ENCODE measurements around the gene CMTM4.
"Not testable (repeated sequence)": the region's sequence is repeated elsewhere in the genome, so short reads cannot be mapped to it uniquely, and the experiment has no call there.

CMTM4 gene

DNA sequence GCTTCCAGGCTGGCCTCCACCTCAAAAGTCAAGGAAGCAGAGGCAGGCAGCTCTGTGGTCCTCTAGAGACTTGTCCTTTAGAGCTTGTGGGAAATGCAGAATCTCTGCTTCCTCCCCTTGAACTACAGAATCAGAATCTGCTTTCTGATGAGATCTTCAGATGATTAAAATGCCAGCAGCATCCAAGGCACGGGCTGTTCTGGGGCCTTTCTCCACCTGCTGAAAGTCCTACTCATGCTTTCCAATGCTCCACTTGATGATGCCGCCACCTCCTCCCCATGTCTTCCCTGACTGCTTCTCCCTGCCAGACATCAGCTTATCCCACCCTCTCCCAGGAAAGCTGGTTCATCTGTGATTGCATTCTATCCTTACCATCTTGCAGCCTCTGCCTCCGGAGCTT is 58.7 kb downstream of the CMTM4 start:
- Histone ChIP-seq H3K36me3 (no peaks in the 10 kb centered on the region; the same call in 1 of the 2 replicates), H3K4me3 (ENCODE audit: low read depth, low read length) (no peak overlapping the region), H3K27me3 (no peaks in the 10 kb centered on the region), H3K4me1 (no peaks in the 10 kb centered on the region), H3K9me3 (no peaks in the 10 kb centered on the region)
- TF ChIP-seq, protein P1, sequence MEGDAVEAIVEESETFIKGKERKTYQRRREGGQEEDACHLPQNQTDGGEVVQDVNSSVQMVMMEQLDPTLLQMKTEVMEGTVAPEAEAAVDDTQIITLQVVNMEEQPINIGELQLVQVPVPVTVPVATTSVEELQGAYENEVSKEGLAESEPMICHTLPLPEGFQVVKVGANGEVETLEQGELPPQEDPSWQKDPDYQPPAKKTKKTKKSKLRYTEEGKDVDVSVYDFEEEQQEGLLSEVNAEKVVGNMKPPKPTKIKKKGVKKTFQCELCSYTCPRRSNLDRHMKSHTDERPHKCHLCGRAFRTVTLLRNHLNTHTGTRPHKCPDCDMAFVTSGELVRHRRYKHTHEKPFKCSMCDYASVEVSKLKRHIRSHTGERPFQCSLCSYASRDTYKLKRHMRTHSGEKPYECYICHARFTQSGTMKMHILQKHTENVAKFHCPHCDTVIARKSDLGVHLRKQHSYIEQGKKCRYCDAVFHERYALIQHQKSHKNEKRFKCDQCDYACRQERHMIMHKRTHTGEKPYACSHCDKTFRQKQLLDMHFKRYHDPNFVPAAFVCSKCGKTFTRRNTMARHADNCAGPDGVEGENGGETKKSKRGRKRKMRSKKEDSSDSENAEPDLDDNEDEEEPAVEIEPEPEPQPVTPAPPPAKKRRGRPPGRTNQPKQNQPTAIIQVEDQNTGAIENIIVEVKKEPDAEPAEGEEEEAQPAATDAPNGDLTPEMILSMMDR (IDR thresholded peaks at IDR 0.05; ENCODE audit: low read depth, low read length), result no peak
- no peak for DNase-seq

DNA sequence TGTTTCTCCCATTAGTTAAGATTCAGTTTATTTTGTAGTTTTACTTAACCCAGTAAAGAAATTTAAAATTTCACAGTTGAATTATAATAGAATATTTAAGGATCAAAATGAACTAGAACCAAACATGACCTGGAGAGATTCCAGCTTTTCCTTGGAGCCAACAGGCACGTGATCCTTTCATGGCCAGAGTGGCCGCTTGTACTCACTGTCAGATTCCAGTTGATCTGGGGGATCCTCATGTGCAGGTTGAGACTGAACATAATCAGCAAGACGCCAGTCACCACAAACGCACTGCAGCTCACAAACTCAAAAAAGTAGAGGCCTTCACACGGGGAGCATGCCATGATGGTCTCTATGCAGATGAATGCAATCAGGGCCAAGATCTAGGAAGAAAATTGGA is 60.3 kb downstream of the CMTM4 start:
- H3K36me3 ChIP-seq, result no peaks in the 10 kb centered on the region; the same call in 1 of the 2 replicates
- H3K27me3 ChIP-seq, result no peaks in the 10 kb centered on the region
- TF ChIP-seq, protein P1 (IDR thresholded peaks at IDR 0.05; ENCODE audit: low read depth, low read length), result no peak
- no peaks in the 10 kb centered on the region for H3K4me1 ChIP-seq
- no peak for DNase-seq
- H3K9me3 ChIP-seq, result no peaks in the 10 kb centered on the region
- H3K4me3 ChIP-seq (ENCODE audit: low read depth, low read length), result no peak overlapping the region

DNA sequence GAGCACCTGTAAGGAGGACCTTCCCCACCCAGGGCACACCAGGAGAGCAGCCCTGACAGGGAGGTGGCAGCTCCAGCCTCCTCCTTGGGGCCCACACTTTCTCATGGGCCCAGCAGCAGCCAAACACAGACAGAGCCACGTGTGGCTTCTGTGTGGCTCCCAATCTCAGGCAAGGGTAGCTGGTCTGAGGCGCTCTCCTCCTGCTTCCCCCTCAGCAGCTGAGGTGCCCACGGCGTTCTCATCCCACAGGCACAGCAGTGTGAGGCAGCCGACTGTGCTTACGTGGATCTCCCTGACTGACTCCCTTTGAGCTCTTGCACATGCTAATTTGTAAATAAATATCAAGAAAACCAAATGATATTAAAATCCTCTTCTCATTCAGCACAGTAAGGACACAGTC is 61.1 kb downstream of the CMTM4 start:
- TF ChIP-seq, protein P1 (IDR thresholded peaks at IDR 0.05; ENCODE audit: low read depth, low read length), result no peak
- no peak for DNase-seq
- no peak overlapping the region for H3K4me3 ChIP-seq (ENCODE audit: low read depth, low read length)
- no peaks in the 10 kb centered on the region for H3K9me3 ChIP-seq
- no peaks in the 10 kb centered on the region for H3K27me3 ChIP-seq
- H3K4me1 ChIP-seq, result no peaks in the 10 kb centered on the region
- H3K36me3 ChIP-seq, result no peaks in the 10 kb centered on the region; the same call in 1 of the 2 replicates

DNA sequence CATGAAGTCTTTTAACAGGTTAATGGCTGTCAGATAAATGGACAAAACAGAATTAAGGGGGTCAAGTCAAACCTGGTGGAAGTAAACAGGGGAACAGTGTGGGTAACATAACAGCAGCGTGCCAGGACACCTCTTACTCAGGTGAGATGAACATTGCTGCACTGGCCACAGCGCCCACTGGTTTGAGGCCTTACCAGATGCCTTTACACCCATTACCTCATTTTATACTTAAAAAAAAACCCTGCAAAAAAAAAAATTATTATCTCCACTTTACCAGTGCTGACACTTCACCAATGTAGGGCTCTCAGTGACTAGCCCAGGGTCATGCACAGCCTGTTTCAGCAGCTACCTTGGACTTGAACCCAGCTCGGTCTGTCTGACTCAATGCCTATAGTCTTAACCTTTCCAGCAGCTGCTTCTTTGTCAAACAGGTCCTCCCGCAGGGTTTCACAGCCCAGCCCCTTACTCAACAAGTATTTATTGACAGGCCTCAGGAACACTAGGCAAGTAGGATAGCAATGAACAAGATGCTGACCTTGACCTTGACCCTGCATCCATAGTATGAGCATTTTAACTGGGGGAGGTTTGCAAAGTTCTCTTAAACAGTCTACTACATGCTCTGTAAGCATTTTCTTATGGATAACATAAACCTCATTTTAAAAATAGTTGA is 61.9 kb downstream of the CMTM4 start:
- no peak overlapping the region for H3K4me3 ChIP-seq (ENCODE audit: low read depth, low read length)
- TF ChIP-seq, protein P1 (IDR thresholded peaks at IDR 0.05; ENCODE audit: low read depth, low read length), result no peak
- no peaks in the 10 kb centered on the region for H3K27me3 ChIP-seq
- DNase-seq, result no peak
- no peaks in the 10 kb centered on the region for H3K9me3 ChIP-seq
- no peaks in the 10 kb centered on the region for H3K4me1 ChIP-seq
- H3K36me3 ChIP-seq, result no peaks in the 10 kb centered on the region; the same call in 1 of the 2 replicates

DNA sequence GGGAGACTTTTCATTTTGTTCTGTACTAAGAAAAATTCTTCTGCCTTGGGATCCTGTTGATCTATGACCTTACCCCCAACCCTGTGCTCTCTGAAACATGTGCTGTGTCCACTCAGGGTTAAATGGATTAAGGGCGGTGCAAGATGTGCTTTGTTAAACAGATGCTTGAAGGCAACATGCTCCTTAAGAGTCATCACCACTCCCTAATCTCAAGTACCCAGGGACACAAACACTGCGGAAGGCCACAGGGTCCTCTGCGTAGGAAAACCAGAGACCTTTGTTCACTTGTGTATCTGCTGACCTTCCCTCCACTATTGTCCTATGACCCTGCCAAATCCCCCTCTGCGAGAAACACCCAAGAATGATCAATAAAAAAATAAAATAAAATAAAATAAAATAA is 65.0 kb downstream of the CMTM4 start:
- not testable (repeated sequence) for H3K4me3 ChIP-seq (ENCODE audit: low read depth, low read length); H3K36me3 ChIP-seq; H3K9me3 ChIP-seq; H3K27me3 ChIP-seq; H3K4me1 ChIP-seq; DNase-seq

- not testable (repeated sequence) for H3K27me3 ChIP-seq, DNase-seq
Measured at GRCh38 chr16:66630561-66631260, 65.8 kb downstream of the CMTM4 start.

GRCh38 chr16:66629856-66630255 is 66.7 kb downstream of the CMTM4 start:
- Histone ChIP-seq H3K4me1 (no peaks in the 10 kb centered on the region), H3K4me3 (ENCODE audit: low read depth, low read length) (no peak overlapping the region), H3K27me3 (no peaks in the 10 kb centered on the region), H3K36me3 (no peaks in the 10 kb centered on the region; the same call in 1 of the 2 replicates), H3K9me3 (no peaks in the 10 kb centered on the region)
- no peak for DNase-seq
- TF ChIP-seq, protein P1 (IDR thresholded peaks at IDR 0.05; ENCODE audit: low read depth, low read length), result no peak

More at GRCh38 chr16:66630561-66631260, 65.8 kb downstream of the CMTM4 start:
- H3K4me3 ChIP-seq (ENCODE audit: low read depth, low read length); H3K4me1 ChIP-seq; H3K9me3 ChIP-seq; H3K36me3 ChIP-seq: not testable (repeated sequence)

GRCh38 chr16:66627611-66628378 is 68.7 kb downstream of the CMTM4 start:
- H3K4me1 ChIP-seq; H3K4me3 ChIP-seq (ENCODE audit: low read depth, low read length); H3K27me3 ChIP-seq; H3K9me3 ChIP-seq; DNase-seq; H3K36me3 ChIP-seq: not testable (repeated sequence)
